HepG2 (cell line): Measurements from ENCODE around the gene ABCB8. TPM values are rescaled to one million over a fixed set of nuclear protein-coding genes. Genes with fewer than 3 reads are reported as not detected.
A peak's percentile ranks its signal among the peaks of the same experiment; 100 is the strongest.

Source experiments
- ADNP ChIP-seq: sonication (generic); formaldehyde crosslinking; IDR thresholded peaks from 2 replicates; pipeline ENCODE4 v1.4.0; 2020; ENCODE audit warnings: missing genetic modification reagents
- BATF2 ChIP-seq: sonication (generic); formaldehyde crosslinking; IDR thresholded peaks from 2 replicates; pipeline ENCODE4 v1.8.0; 2022; ENCODE audit warnings: mild to moderate bottlenecking, missing genetic modification reagents, moderate library complexity
- BRF2 ChIP-seq: sonication (generic); formaldehyde crosslinking; IDR thresholded peaks from 2 replicates; pipeline ENCODE4 v1.8.1; 2022; ENCODE audit warnings: mild to moderate bottlenecking, missing genetic modification reagents
- CBX5 ChIP-seq: sonication (generic); formaldehyde crosslinking; IDR thresholded peaks from 2 replicates; pipeline ENCODE4 v1.4.0; 2020; ENCODE audit warnings: missing genetic modification reagents, borderline replicate concordance
- ESRRA ChIP-seq: sonication (generic); formaldehyde crosslinking; IDR thresholded peaks from 2 replicates; pipeline ENCODE4 v1.5.1; 2020; ENCODE audit warnings: mild to moderate bottlenecking, low read depth, missing genetic modification reagents
- FOXJ3 ChIP-seq: sonication (generic); formaldehyde crosslinking; IDR thresholded peaks from 2 replicates; pipeline ENCODE4 v1.4.0; 2020; ENCODE audit warnings: missing genetic modification reagents, mild to moderate bottlenecking, borderline replicate concordance
- HOMEZ ChIP-seq: IDR thresholded peaks from 2 replicates; pipeline ENCODE4 v1.6.1; 2016; ENCODE audit warnings: low read depth
- MAFG ChIP-seq: sonication (generic); formaldehyde crosslinking; IDR thresholded peaks from 2 replicates; pipeline ENCODE4 v1.5.1; 2020; ENCODE audit warnings: mild to moderate bottlenecking, missing genetic modification reagents
- MAZ ChIP-seq, 2 experiments: sonication (generic) in 1 of 2; formaldehyde crosslinking in 1 of 2; IDR thresholded peaks; 2 replicates each; pipeline versions ENCODE4 v1.5.0 to v1.6.1; 2012 to 2020; ENCODE audit warnings: low read depth in 2 of 2, mild to moderate bottlenecking in 2 of 2, borderline replicate concordance in 1 of 2, improper control_type of control experiment in 1 of 2, low read length in 1 of 2, missing genetic modification reagents in 1 of 2, moderate library complexity in 1 of 2
- MED8 ChIP-seq: sonication (generic); formaldehyde crosslinking; IDR thresholded peaks from 2 replicates; pipeline ENCODE4 v1.8.1; 2023; ENCODE audit warnings: mild to moderate bottlenecking, missing genetic modification reagents; ENCODE audit not compliant: insufficient replicate concordance
- MZF1 ChIP-seq: sonication (generic); formaldehyde crosslinking; IDR thresholded peaks from 2 replicates; pipeline ENCODE4 v1.8.1; 2023; ENCODE audit warnings: mild to moderate bottlenecking, missing genetic modification reagents, borderline replicate concordance
- NCOA5 ChIP-seq: sonication (generic); formaldehyde crosslinking; IDR thresholded peaks from 2 replicates; pipeline ENCODE4 v1.4.0; 2020; ENCODE audit warnings: missing genetic modification reagents
- POGZ ChIP-seq: sonication (generic); formaldehyde crosslinking; IDR thresholded peaks from 2 replicates; pipeline ENCODE4 v1.4.0; 2020; ENCODE audit warnings: mild to moderate bottlenecking, missing genetic modification reagents
- SMAD3 ChIP-seq: sonication (generic); formaldehyde crosslinking; IDR thresholded peaks from 2 replicates; pipeline ENCODE4 v1.4.0; 2020; ENCODE audit warnings: missing genetic modification reagents
- SPEN ChIP-seq: sonication (generic); formaldehyde crosslinking; IDR thresholded peaks from 2 replicates; pipeline ENCODE4 v1.5.1; 2020; ENCODE audit warnings: low read depth, mild to moderate bottlenecking, missing genetic modification reagents
- STAT5B ChIP-seq: sonication (generic); formaldehyde crosslinking; IDR thresholded peaks from 2 replicates; pipeline ENCODE4 v1.4.0; 2020; ENCODE audit warnings: missing genetic modification reagents
- TBX3 ChIP-seq: fragments of 450-650 bp; IDR thresholded peaks from 2 replicates; pipeline ENCODE4 v1.6.1; 2017; ENCODE audit warnings: antibody characterized with exemption, mild to moderate bottlenecking, inconsistent platforms, borderline replicate concordance
- TCF12 ChIP-seq, 2 experiments: fragments of 450-650 bp in 1 of 2; sonication (generic) in 1 of 2; formaldehyde crosslinking in 1 of 2; IDR thresholded peaks; 2 replicates each; pipeline versions ENCODE4 v1.6.1 to v1.8.0; 2017 to 2022; ENCODE audit warnings: antibody characterized with exemption in 1 of 2, mild to moderate bottlenecking in 1 of 2, missing genetic modification reagents in 1 of 2, moderate library complexity in 1 of 2
- ZMYM4 ChIP-seq: sonication (generic); formaldehyde crosslinking; IDR thresholded peaks from 2 replicates; pipeline ENCODE4 v1.8.1; 2023; ENCODE audit warnings: mild to moderate bottlenecking, missing genetic modification reagents
- ZNF274 ChIP-seq: sonication (generic); formaldehyde crosslinking; IDR thresholded peaks from 2 replicates; pipeline ENCODE4 v1.5.1; 2020; ENCODE audit warnings: mild to moderate bottlenecking, missing genetic modification reagents
- ZNF33B ChIP-seq: sonication (generic); formaldehyde crosslinking; IDR thresholded peaks from 2 replicates; pipeline ENCODE4 v1.5.1; 2020; ENCODE audit warnings: mild to moderate bottlenecking, missing genetic modification reagents
- ZNF724P ChIP-seq: sonication (generic); formaldehyde crosslinking; IDR thresholded peaks from 2 replicates; pipeline ENCODE4 v1.8.0; 2022; ENCODE audit warnings: missing genetic modification reagents, borderline replicate concordance
- ZNF740 ChIP-seq: sonication (generic); formaldehyde crosslinking; IDR thresholded peaks from 2 replicates; pipeline ENCODE4 v1.4.0; 2020; ENCODE audit warnings: missing genetic modification reagents
- ZNF773 ChIP-seq: sonication (generic); formaldehyde crosslinking; IDR thresholded peaks from 2 replicates; pipeline ENCODE4 v1.4.0; 2020; ENCODE audit warnings: missing genetic modification reagents, borderline replicate concordance
- ZNF878 ChIP-seq: sonication (generic); formaldehyde crosslinking; IDR thresholded peaks from 2 replicates; pipeline ENCODE4 v1.8.1; 2023; ENCODE audit warnings: mild to moderate bottlenecking, missing genetic modification reagents, moderate library complexity
- ZSCAN21 ChIP-seq: sonication (generic); formaldehyde crosslinking; IDR thresholded peaks from 2 replicates; pipeline ENCODE4 v1.8.0; 2022; ENCODE audit warnings: mild to moderate bottlenecking, missing genetic modification reagents, moderate library complexity, borderline replicate concordance
- polyA plus RNA-seq, 8 experiments: library from polyadenylated mRNA; depleted of rRNA in 3 of 8; stranded (reverse) in 7 of 8; unstranded in 1 of 8; fragments of >200 nt; fragmentation: Illumina TruSeq in 4 of 8; extraction: Trizol in 4 of 8; gene quantifications; 2 replicates each; pipeline versions ENCODE4 v1.2.1 to v1.2.3, GENCODE V29; 2011 to 2016; ENCODE audit warnings: low read depth in 4 of 8, missing spikeins in 1 of 8, mixed read lengths in 1 of 8; ENCODE audit not compliant: insufficient read depth in 1 of 8
- total RNA-seq, 5 experiments: library from RNA; depleted of rRNA; stranded (reverse); fragments of >200 nt; fragmentation: Illumina TruSeq; extraction: Trizol; gene quantifications; 2 replicates each; pipeline ENCODE4 v1.2.3, GENCODE V29; 2016; ENCODE audit warnings: low read depth in 1 of 5

Gene ABCB8
- total and polyA plus RNA-seq, 2 of the 13 experiments (the other 11 are each of a cell fraction or from before 2014, with no cell fraction given) = 6.6 to 16.7 TPM

- TF ChIP-seq ESRRA (CRISPR knock-in tag) (no peak), MZF1 (CRISPR knock-in tag) (no peak), STAT5B (CRISPR knock-in tag) (no peak), TCF12 (IDR thresholded peaks at IDR 0.05) (no peak), TCF12 (CRISPR knock-in tag; IDR thresholded peaks at IDR 0.05) (peak; percentile 4; the same call in 1 of the 2 replicates), BRF2 (CRISPR knock-in tag) (no peak), POGZ (CRISPR knock-in tag) (0 out of 2 replicates have a peak, but pooled peaks have one; percentile 37), MAZ (IDR thresholded peaks at IDR 0.05; ENCODE audit: borderline replicate concordance, low read depth, low read length) (peak; percentile 67; the same call in 1 of the 2 replicates), MAZ (CRISPR knock-in tag; IDR thresholded peaks at IDR 0.05; ENCODE audit: low read depth) (peak; percentile 45; the same call in 1 of the 2 replicates), ZNF724P (CRISPR knock-in tag) (no peak), MAFG (CRISPR knock-in tag) (no peak), FOXJ3 (CRISPR knock-in tag) (no peak), ZNF740 (CRISPR knock-in tag) (no peak), BATF2 (CRISPR knock-in tag) (no peak; the same call in 1 of the 2 replicates), ZMYM4 (CRISPR knock-in tag) (peak; percentile 47; the same call in 1 of the 2 replicates), ZNF878 (no peak), ZSCAN21 (CRISPR knock-in tag) (0 out of 2 replicates have a peak, but pooled peaks have one; percentile 34), SMAD3 (CRISPR knock-in tag) (peak; percentile 76), SPEN (CRISPR knock-in tag) (peak; percentile 67), MED8 (CRISPR knock-in tag) (no peak), ZNF274 (CRISPR knock-in tag) (peak; percentile 16; the same call in 1 of the 2 replicates), ZNF33B (CRISPR knock-in tag) (no peak; the same call in 1 of the 2 replicates), ADNP (no peak), TBX3 (peak; percentile 24; the same call in 1 of the 2 replicates), NCOA5 (no peak), CBX5 (CRISPR knock-in tag) (no peak), ZNF773 (no peak), HOMEZ (CRISPR knock-in tag) (no peak)
These were observed at the start of gene ABCB8 (continued) for GRCh38 chr7:151028131-151028947.
